ENCODE data around the gene CCNT1.
A peak's percentile ranks its signal among the peaks of the same experiment; 100 is the strongest.
"Not testable (repeated sequence)": the region's sequence is repeated elsewhere in the genome, so short reads cannot be mapped to it uniquely, and the experiment has no call there.

CCNT1 gene

GRCh38 chr12:48690990-48691389 lies 25.5 kb downstream of the CCNT1 start:
- DNase-seq: no peak

DNA sequence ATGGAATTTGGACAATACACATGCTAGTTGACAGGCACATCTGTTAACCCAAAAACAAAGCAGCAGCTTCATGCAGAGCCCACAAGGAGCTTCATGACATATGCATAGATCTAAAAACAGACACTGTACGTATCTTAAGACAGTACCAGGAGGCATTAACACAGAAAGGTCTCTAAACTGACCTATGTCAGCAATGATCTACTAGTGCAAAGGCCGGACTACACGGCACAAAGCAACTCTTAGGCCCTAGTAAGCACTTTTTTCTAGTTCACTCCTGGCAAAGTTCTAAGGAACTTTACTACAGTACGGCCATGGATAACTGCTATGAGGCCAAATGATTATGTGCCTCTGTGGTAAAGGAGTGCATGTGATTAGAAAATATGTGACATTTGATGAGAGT lies 26.1 kb downstream of the CCNT1 start:
- DNase-seq: no peak

GRCh38 chr12:48688836-48689235 lies 27.7 kb downstream of the CCNT1 start:
- DNase-seq: no peak

- no peak for DNase-seq
These were observed 28.9 kb downstream of the CCNT1 start for GRCh38 chr12:48687592-48687991.

DNA sequence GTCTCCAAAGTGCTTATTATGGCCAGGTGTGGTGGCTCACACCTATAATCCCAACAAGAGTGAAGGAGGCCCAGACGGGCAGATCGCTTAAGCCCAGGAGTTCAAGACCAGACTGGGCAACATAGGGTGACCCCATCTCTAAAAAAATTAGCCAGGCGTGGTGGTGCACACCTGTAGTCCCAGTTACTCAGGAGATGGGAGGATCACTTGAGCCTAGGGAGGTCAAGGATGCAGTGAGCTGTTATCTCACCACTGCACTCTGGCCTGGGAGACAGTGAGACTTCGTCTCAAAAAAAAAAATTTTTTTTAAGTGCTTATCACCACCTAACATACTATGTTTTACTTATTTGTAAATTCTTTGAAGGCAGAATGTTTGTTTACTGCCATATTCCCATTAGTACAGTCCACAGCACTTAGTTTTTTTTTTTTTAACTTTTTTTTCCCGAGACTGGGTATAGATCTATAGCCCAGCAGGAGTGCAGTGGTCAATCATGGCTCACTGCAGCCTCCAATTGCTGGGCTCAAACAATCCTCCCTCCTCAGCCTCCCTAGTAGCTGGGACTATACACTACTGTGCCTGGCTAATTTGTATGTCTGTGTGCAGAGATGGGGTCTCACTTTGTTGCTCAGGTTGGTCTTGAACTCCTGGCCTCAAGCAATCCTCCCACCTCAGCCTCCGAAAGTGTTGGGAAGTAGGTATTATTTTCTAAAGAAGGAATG lies 29.7 kb downstream of the CCNT1 start:
- no peak for DNase-seq

GRCh38 chr12:48686037-48686595 lies 30.4 kb downstream of the CCNT1 start:
- DNase-seq: no peak

DNA sequence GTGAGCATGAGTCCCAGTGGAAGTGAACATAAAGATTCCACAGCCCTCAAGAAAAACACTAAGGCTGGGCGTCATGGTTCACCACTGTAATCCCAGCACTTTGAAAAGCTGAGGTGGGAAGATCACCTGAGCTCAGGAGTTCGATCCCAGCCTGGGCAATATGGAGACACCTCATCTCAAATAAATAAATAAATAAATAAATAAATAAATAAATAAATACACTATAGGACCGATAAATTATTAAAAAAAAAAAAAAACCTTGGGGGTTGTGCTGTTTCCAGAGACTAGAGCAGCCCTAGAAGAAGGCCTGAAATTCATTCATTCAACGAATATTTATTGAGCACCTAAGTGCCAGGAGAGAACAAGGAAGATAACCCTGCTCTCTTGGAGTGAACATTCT lies 33.0 kb downstream of the CCNT1 start:
- no peak for DNase-seq

- DNase-seq: no peak
These were observed 33.6 kb downstream of the CCNT1 start for GRCh38 chr12:48682927-48683326.

DNA sequence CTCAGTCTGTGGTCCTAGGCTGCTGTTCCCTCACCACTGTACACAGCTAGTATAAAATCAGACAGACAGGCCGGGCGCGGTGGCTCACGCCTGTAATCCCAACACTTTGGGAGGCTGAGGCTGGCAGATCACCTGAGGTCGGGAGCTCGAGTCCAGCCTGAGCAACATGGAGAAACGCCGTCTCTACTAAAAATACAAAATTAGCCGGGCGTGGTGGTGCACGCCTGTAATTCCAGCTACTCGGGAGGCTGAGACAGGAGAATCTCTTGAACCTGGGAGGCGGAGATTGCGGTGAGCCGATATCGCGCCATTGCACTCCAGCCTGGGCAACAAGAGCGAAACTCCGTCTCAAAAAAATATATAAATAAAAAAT lies 34.0 kb downstream of the CCNT1 start:
- not testable (repeated sequence) for DNase-seq

- DNase-seq: peak; percentile 91
These were observed 34.6 kb downstream of the CCNT1 start, which contains the start of gene KANSL2 for GRCh38 chr12:48681710-48682532. Gene KANSL2, minus strand, starts transcription at chr12:48682238. Its CDS starts 606 bp downstream, at chr12:48681632.

DNA sequence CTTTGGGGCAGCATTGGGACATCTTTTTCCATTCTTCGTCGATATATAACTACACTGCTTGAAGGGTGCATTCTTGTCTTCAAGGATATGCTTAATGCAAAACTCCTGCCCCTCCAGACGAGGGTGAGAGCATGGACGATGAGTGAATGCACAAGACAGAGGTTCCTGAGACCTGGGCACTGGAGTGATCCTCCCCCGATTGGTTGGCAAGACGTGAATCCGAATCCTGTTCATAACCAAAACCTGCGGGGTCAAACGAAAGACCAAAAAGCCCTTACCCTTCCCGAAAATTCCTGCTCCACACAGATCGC lies 35.2 kb downstream of the CCNT1 start:
- no peak for DNase-seq

GRCh38 chr12:48680861-48681260 lies 35.6 kb downstream of the CCNT1 start:
- DNase-seq: no peak

DNA sequence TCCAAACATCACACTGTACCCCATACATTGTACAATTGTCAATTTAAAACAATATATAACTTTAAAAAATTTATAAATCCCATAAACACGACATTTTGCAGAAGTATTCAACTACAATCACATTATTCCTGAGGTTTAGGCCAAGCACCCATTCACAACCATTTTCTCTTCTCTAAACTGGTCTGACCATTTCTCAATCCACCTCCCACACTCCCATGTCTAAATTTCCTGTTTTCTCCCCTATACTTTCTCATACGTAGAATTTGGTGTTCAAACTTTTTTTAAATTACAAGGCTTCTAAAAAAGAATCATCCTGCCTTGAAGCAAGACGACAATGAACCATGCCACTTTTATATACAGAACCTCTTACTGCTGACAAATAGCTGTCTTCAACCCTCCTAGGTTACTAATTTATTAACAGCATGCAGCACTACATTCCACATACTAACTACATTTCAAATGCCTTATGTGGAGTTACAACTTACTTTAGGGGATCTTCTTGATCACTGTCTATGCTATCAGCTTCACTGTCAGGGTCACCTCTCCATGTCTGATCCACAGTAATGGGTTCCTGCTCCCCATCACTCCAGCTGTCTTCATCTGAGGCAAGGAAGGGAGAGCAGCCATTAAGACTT lies 37.8 kb downstream of the CCNT1 start:
- no peak for DNase-seq

DNA sequence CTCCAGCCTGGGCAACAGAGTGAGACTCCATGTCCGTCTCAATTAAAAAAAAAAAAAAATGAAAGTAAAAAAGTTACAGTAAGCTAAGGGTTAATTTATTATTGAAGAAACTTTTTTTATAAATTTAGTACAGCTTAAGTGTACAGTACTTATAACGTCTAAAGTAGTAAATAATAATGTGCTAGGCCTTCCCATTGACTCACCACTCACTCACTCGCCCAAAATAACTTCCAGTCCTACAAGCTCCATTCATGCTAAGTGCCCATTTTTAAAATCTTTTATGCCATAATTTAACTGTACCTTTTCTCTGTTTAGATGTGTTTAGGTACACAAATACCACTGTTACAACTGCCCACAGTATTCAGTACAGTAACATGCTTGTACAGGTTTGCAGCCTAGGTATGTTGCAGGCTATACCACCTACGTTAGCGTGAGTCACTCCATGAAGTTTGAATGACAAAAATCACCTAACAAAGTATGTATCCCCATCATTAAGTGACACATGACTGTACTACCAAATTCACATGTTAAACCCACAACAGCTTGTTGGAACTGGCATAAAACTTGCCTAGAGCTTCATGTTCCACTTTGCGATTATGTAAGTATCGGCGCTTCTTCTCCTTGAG lies 45.2 kb downstream of the CCNT1 start:
- no peak for DNase-seq

- no peak for DNase-seq
These were observed 47.5 kb downstream of the CCNT1 start for GRCh38 chr12:48668996-48669395.

- DNase-seq: no peak
These were observed 56.6 kb downstream of the CCNT1 start for GRCh38 chr12:48659863-48660262.

GRCh38 chr12:48651681-48652080 lies 64.8 kb downstream of the CCNT1 start:
- DNase-seq: no peak

DNA sequence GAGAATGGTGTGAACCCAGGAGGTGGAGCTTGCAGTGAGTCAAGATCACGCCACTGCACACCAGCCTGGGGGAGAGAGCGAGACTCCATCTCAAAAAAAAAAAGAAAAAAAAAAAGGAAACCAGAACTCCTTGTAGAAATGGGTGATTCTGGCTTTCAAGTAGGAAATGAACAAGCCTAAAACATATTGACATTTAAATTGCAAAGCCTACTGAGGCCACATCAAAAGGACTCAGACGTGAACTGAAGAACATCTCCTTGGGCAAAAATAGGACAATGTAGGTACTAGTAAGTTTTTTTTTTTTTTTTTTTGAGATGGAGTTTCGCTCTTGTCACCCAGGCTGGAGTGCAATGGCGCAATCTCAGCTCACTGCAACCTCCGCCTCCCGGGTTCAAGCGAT lies 71.2 kb downstream of the CCNT1 start:
- DNase-seq: not testable (repeated sequence)

DNA sequence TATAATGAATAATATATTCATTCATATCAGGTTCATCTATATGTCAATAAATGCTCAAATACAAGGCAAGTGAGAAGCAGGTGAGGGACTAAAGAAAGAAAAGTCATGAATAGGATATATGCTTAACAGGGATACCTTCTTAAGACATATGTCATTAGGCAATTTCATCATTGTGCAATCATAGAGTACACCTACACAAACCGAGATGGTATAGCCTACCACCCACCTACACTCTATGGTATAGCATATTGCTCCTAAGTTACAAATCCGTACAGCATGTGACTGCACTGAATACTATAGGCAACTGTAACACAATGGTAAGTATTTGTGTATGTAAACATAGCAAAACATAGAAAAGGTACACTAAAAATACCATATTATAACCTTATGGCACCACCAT lies 73.5 kb downstream of the CCNT1 start:
- no peak for DNase-seq

DNA sequence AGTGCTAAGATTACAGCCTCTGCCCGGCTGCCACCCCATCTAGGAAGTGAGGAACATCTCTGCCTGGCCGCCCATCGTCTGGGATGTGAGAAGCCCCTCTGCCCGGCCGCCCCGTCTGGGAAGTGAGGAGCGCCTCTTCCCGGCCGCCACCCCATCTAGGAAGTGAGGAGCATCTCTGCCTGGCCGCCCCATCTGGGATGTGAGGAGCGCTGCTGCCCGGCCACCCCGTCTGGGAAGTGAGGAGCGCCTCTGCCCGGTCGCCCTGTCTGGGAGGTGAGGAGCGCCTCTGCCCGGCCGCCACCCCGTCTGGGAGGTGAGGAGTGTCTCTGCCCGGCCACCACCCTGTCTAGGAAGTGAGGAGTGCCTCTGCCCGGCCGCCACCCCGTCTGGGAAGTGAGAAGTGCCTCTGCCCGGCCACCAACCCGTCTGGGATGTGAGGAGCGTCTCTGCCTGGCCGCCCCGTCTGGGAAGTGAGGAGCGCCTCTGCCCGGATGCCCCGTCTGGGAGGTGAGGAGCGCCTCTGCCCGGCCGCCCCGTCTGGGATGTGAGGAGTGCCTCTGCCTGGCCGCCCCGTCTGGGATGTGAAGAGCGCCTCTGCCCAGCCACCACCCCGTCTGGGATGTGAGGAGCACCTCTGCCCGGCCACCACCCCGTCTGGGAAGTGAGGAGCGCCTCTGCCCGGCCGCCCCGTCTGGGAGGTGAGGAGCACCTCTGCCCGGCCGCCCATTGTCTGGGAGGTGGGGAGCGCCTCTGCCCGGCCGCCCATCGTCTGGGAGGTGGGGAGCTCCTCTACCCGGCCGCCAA lies 74.6 kb downstream of the CCNT1 start:
- DNase-seq: not testable (repeated sequence)

GRCh38 chr12:48640854-48641253 lies 75.7 kb downstream of the CCNT1 start:
- DNase-seq: no peak

DNA sequence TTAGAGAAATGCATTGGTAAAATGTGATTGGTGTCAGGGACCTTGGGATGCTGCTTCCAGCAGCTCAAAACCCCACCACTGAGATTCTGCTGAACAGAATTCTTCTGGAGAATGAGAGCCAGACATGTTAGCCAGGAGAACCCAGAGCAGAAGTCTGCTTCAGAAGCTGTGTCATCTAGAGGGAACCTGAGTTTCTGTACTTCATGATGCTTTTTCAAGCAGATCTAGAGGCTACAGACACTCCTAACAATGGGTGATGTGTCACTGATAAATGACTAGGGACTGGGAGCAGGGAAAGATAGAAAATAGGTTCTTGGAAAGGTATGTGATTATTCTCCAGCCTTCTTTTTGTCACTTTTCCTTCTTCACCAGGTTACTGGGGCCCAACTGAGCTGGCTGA lies 76.1 kb downstream of the CCNT1 start:
- DNase-seq: no peak

Data from NCI-H1436 treated with DMSO at 0.1 percent for 48 hours (cell line).